HEK293T (cell line): ENCODE results near the gene PTPRCAP.

ENCODE experiments used
- CTCF ChIA-PET: fragments of 350-600 bp; formaldehyde crosslinking; extraction: SDS; loops from one replicate; lab custom pipeline; 2021; ENCODE audit warnings: antibody characterized with exemption, inconsistent platforms; lab: Yijun Ruan, JAX
- POLR2A ChIA-PET: fragments of 350-600 bp; formaldehyde crosslinking; extraction: SDS; loops from one replicate; lab custom pipeline; 2020; ENCODE audit warnings: antibody characterized with exemption, inconsistent platforms; lab: Yijun Ruan, JAX
- DNase-seq: peaks from one replicate; pipeline ENCODE4 v3.0.0; 2012; ENCODE audit warnings: mixed read lengths; ENCODE audit errors: extremely low spot score
- ARNT ChIP-seq: fragments of 450-650 bp; IDR thresholded peaks from 2 replicates; pipeline ENCODE4 v1.6.1; 2017; ENCODE audit warnings: mild to moderate bottlenecking
- BHLHE40 ChIP-seq: fragments of 450-650 bp; IDR thresholded peaks from 2 replicates; pipeline ENCODE4 v1.6.1; 2016; ENCODE audit warnings: mild to moderate bottlenecking, moderate library complexity, borderline replicate concordance
- CTBP1 ChIP-seq: fragments of 450-650 bp; IDR thresholded peaks from 2 replicates; pipeline ENCODE4 v1.6.1; 2016; ENCODE audit warnings: borderline replicate concordance
- ELF4 ChIP-seq: fragments of 450-650 bp; IDR thresholded peaks from 2 replicates; pipeline ENCODE4 v1.6.1; 2017; ENCODE audit warnings: antibody characterized with exemption
- FOXA1 ChIP-seq: fragments of 450-650 bp; IDR thresholded peaks from 2 replicates; pipeline ENCODE4 v1.6.1; 2016; ENCODE audit warnings: mild to moderate bottlenecking
- FOXK2 ChIP-seq: fragments of 450-650 bp; IDR thresholded peaks from 2 replicates; pipeline ENCODE4 v1.6.1; 2016; ENCODE audit warnings: mild to moderate bottlenecking
- FOXM1 ChIP-seq: fragments of 450-650 bp; IDR thresholded peaks from 2 replicates; pipeline ENCODE4 v1.6.1; 2017; ENCODE audit warnings: mild to moderate bottlenecking, borderline replicate concordance
- HDGF ChIP-seq: fragments of 450-650 bp; IDR thresholded peaks from 2 replicates; pipeline ENCODE4 v1.6.1; 2017; ENCODE audit warnings: antibody characterized with exemption, borderline replicate concordance
- L3MBTL2 ChIP-seq: fragments of 450-650 bp; conservative IDR thresholded peaks from 2 replicates; pipeline ENCODE4 v1.6.1; 2016; ENCODE audit warnings: mild to moderate bottlenecking
- LEF1 ChIP-seq: fragments of 450-650 bp; IDR thresholded peaks from 2 replicates; pipeline ENCODE4 v1.6.1; 2017; ENCODE audit warnings: mild to moderate bottlenecking, borderline replicate concordance
- NFRKB ChIP-seq: fragments of 450-650 bp; IDR thresholded peaks from 2 replicates; pipeline ENCODE4 v1.6.1; 2016; ENCODE audit warnings: mild to moderate bottlenecking, moderate library complexity
- PKNOX1 ChIP-seq: fragments of 450-650 bp; IDR thresholded peaks from 2 replicates; pipeline ENCODE4 v1.6.1; 2016
- SP1 ChIP-seq: fragments of 450-650 bp; IDR thresholded peaks from 2 replicates; pipeline ENCODE4 v1.6.1; 2017
- SUZ12 ChIP-seq: fragments of 450-650 bp; IDR thresholded peaks from 2 replicates; pipeline ENCODE4 v1.6.1; 2016; ENCODE audit warnings: mild to moderate bottlenecking
- TARDBP ChIP-seq: fragments of 450-650 bp; IDR thresholded peaks from 2 replicates; pipeline ENCODE4 v1.6.1; 2016
- ZNF384 ChIP-seq: fragments of 450-650 bp; IDR thresholded peaks from 2 replicates; pipeline ENCODE4 v1.6.1; 2016

The PTPRCAP gene

GRCh38 chr11:67416416-67417335 is 20.8 kb downstream of the PTPRCAP start:
- ChIA-PET POLR2A (interaction anchor here (1.1 to 4.8 kb wide), 2 partner anchors 15 to 51 kb away, joined by 4 to 42 read pairs; partner anchors contain the start of gene PPP1CA), CTCF (no interaction called here)
- TF ChIP-seq L3MBTL2 (no peak), BHLHE40 (no peak), FOXA1 (no peak), FOXK2 (no peak), ELF4 (no peak), SP1 (no peak), ZNF384 (no peak), LEF1 (no peak), TARDBP (no peak), SUZ12 (no peak), PKNOX1 (no peak)
- DNase-seq = no peak

DNA sequence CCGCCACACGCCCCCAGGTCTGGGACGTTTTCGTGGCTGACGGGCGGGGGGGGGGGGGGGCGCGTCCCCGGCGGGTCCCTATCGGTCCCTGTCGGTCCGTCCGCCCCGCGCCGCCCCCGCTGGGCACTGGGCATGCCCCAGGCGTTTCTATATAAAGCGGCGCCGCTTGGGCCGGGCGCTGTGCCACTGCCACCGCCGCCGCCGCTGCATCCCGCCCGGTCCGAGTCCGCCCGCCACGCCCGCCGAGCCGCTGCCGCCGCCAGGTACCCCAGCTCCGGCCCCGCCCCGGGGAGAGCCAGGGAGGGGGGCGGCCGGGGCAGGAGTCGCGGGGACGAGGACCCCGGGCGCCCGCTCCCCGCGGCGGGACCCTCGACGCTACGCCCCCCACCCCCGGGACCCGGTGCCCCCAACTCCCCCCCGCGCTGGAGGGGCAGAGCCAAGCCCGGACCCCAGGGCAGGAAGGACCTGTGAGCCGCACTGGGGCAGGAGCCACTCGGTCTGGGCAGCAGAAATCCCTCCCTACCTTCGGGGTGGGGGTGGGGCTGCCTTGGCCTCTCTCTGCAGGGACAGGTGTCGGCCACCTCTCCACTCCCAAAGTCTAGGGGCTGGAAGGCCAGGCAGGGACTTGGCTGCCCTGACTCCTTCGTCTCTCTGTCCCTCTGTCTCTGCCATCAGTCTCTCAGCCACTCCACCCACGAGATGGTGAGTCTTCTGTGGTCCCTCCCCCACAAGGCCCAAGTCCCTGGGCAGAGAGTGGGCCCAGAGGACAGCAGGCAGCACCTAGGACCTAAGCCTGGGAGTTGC is 21.8 kb downstream of the PTPRCAP start, which contains the start of gene CARNS1:
Gene CARNS1 (plus strand): TSS at position 178 of the 804 bp plus-strand sequence. CDS start 522 bp downstream, at position 700.
- POLR2A ChIA-PET = no interaction called here
- DNase-seq = no peak

GRCh38 chr11:67413266-67413849 is 24.1 kb downstream of the PTPRCAP start:
- no peak for DNase-seq
- CTCF ChIA-PET = interaction anchor here (0.6 to 2.0 kb wide), 2 partner anchors 12 to 75 kb away, joined by 3 to 4 read pairs; partner anchors contain the start of gene PPP1CA
- POLR2A ChIA-PET = interaction anchor here (0.7 to 3.6 kb wide), 3 partner anchors 12 to 54 kb away, joined by 3 to 25 read pairs (median 3); partner anchors contain the start of gene PPP1CA
- TF ChIP-seq CTBP1 (no peak), SP1 (no peak), LEF1 (no peak), ZNF384 (no peak), L3MBTL2 (no peak), ELF4 (no peak), FOXM1 (no peak), ARNT (no peak), BHLHE40 (no peak), FOXK2 (no peak), SUZ12 (no peak), FOXA1 (no peak), NFRKB (no peak)

More for the DNA sequence above, 21.8 kb downstream of the PTPRCAP start, which contains the start of gene CARNS1:
- CTCF ChIA-PET = no interaction called here
- TF ChIP-seq CTBP1 (no peak), TARDBP (no peak), ARNT (no peak), NFRKB (no peak), HDGF (no peak), PKNOX1 (no peak), LEF1 (no peak), SUZ12 (no peak), BHLHE40 (no peak), FOXA1 (no peak), SP1 (no peak), L3MBTL2 (no peak), FOXM1 (no peak)

DNA sequence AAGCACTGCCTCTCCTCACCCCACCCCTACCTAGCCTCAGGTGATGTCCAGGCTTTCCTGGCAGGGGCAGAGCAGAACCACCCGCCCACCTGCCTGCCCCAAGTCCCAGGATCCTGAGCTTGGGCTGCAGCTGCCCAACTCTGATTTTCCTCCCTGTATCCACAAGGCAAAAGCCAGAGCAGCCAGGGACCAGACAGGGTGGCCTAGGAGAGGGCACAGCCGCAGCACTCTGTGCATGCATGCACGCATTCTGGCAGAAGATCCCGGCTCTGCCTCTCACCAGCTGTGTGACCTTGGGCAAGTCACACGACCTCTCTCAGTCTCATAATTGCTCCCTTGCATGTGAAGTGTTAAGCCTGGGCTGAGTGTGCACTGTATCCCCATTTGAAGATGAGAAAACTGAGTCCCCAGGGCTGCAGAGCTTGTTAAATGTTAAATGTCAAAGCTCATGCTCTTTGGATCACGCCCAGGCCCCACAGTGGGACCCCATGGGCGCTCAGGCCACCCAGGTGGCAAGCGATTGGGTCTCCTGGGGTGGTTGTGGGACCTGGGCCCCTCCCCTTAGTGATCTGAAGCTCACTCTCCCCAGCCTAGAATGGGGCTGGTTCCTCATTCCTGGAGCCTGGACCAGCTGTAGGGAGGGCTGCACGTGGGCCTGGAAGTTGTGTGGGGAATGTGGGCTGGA is 24.8 kb downstream of the PTPRCAP start:
- ChIA-PET CTCF (interaction anchor here (2.0 kb wide), 1 partner anchor 12 kb away, joined by 4 read pairs; the partner anchor contains the start of gene PPP1CA), POLR2A (interaction anchor here (0.7 to 3.6 kb wide), 5 partner anchors 8 to 55 kb away, joined by 3 to 25 read pairs (median 6); partner anchors contain the start of genes PPP1CA and RAD9A)
- TF ChIP-seq SUZ12 = no peak
- TF ChIP-seq ELF4 = no peak
- TF ChIP-seq HDGF = no peak
- no peak for TF ChIP-seq LEF1
- no peak for TF ChIP-seq CTBP1
- TF ChIP-seq FOXK2 = no peak
- no peak for TF ChIP-seq FOXA1
- TF ChIP-seq NFRKB = no peak
- no peak for TF ChIP-seq PKNOX1
- TF ChIP-seq BHLHE40 = no peak
- TF ChIP-seq ARNT = no peak
- no peak for TF ChIP-seq ZNF384
- no peak for TF ChIP-seq FOXM1
- TF ChIP-seq TARDBP = no peak
- TF ChIP-seq SP1 = no peak
- no peak for TF ChIP-seq L3MBTL2
- no peak for DNase-seq
